ENCODE results near the gene LATS2. TPM values are rescaled to one million over a fixed set of nuclear protein-coding genes. Genes with fewer than 3 reads are reported as not detected.
A peak's percentile ranks its signal among the peaks of the same experiment; 100 is the strongest.
"Not testable (repeated sequence)": the region's sequence is repeated elsewhere in the genome, so short reads cannot be mapped to it uniquely, and the experiment has no call there.

Gene LATS2
- total RNA-seq, 4 donors from 2014 or later: 3.7 to 9.9 (median 6.5) TPM

GRCh38 chr13:20945952-20946383, 115.4 kb downstream of the LATS2 start:
- Histone ChIP-seq H3K9me3 (no peaks in the 10 kb centered on the region), H3K27me3 (no peaks in the 10 kb centered on the region), H3K4me3 (peak overlapping the region in 1 of 4 donors; percentile 21), H3K36me3 (no peaks in the 10 kb centered on the region), H3K27ac (no peak overlapping the region), H3K4me1 (peaks cover 0 to 6% (median 0%) of the 10 kb centered on the region in 4 donors)
- TF ChIP-seq POLR2A (IDR thresholded peaks at IDR 0.05) (no peak), CTCF (IDR thresholded peaks at IDR 0.05) (no peak)
- no peak for DNase-seq

DNA sequence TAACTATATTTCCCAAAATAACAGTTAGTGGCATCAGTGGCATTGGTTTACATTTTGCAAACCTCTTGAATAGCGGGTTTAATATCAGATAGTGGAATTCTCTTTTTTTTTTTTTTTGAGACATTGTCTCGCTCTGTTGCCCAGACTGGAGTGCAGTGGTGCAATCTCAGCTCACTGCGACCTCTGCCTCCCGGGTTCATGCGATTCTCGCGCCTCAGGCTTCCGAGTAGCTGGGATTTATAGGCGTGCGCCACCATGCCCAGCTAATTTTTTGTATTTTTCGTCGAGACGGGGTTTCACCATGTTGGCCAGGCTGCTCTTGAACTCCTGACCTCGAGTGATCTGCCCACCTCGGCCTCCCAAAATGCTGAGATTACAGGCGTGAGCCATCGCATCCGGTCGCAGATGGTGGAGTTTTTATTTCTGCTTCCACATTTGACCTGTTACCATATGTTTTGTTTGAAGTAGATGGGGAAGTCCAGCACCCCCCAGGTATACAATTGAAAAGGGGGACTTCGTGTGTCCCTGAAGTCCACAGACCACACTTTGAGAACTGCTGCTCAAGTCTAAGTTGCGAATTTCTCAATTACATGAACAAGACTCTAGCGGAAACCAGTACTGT, 118.3 kb downstream of the LATS2 start:
- Histone ChIP-seq H3K36me3 (no peaks in the 10 kb centered on the region), H3K4me3 (peak overlapping the region in 2 of 4 donors; percentile 28 to 30), H3K4me1 (peaks cover 0 to 6% (median 0%) of the 10 kb centered on the region in 4 donors), H3K27me3 (no peaks in the 10 kb centered on the region), H3K27ac (peak overlapping the region; percentile 46 to 78 (median 58)), H3K9me3 (no peaks in the 10 kb centered on the region)
- no peak for DNase-seq
- TF ChIP-seq POLR2A (IDR thresholded peaks at IDR 0.05) (no peak), CTCF (IDR thresholded peaks at IDR 0.05) (no peak)

DNA sequence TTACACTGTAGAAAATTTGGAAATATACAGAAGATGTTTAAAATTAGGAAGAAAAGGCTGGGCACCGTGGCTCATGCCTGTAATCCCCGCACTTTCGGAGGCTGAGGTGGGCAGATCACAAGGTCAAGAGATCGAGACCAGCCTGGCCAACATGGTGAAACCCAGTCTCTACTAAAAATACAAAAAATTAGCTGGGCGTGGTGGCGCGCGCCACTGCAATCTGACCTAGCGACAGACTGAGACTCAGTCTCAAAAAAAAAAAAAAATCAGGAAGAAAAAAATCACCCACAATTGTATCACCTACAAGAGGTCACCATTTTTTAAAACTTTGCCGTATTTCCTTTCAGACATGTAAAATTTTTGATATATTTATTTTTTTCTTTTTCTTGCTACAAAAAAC, 120.9 kb downstream of the LATS2 start:
- DNase-seq: not testable (repeated sequence)

GRCh38 chr13:20940083-20940482, 121.3 kb downstream of the LATS2 start:
- H3K9me3 ChIP-seq: no peaks in the 10 kb centered on the region
- DNase-seq: no peak
- no peak for TF ChIP-seq POLR2A (IDR thresholded peaks at IDR 0.05)
- TF ChIP-seq CTCF (IDR thresholded peaks at IDR 0.05): no peak
- no peaks in the 10 kb centered on the region for H3K36me3 ChIP-seq
- H3K27me3 ChIP-seq: no peaks in the 10 kb centered on the region
- peaks cover 0 to 6% (median 0%) of the 10 kb centered on the region in 4 donors for H3K4me1 ChIP-seq
- H3K4me3 ChIP-seq: no peak overlapping the region
- H3K27ac ChIP-seq: no peak overlapping the region

More for the DNA sequence above, 120.9 kb downstream of the LATS2 start:
- H3K9me3 ChIP-seq, H3K4me3 ChIP-seq, H3K27ac ChIP-seq, H3K27me3 ChIP-seq, H3K36me3 ChIP-seq, H3K4me1 ChIP-seq: not testable (repeated sequence)

GRCh38 chr13:20939662-20940061, 121.7 kb downstream of the LATS2 start:
- peaks cover 0 to 6% (median 0%) of the 10 kb centered on the region in 4 donors for H3K4me1 ChIP-seq
- H3K9me3 ChIP-seq: no peaks in the 10 kb centered on the region
- no peaks in the 10 kb centered on the region for H3K36me3 ChIP-seq
- no peak overlapping the region for H3K4me3 ChIP-seq
- DNase-seq: no peak
- no peak overlapping the region for H3K27ac ChIP-seq
- no peaks in the 10 kb centered on the region for H3K27me3 ChIP-seq
- TF ChIP-seq POLR2A (IDR thresholded peaks at IDR 0.05) (no peak), CTCF (IDR thresholded peaks at IDR 0.05) (no peak)

GRCh38 chr13:20938302-20938701, 123.1 kb downstream of the LATS2 start:
- H3K4me3 ChIP-seq: no peak overlapping the region
- no peaks in the 10 kb centered on the region for H3K27me3 ChIP-seq
- peaks cover 0 to 6% (median 0%) of the 10 kb centered on the region in 4 donors for H3K4me1 ChIP-seq
- H3K36me3 ChIP-seq: no peaks in the 10 kb centered on the region
- no peaks in the 10 kb centered on the region for H3K9me3 ChIP-seq
- DNase-seq: no peak
- TF ChIP-seq POLR2A (IDR thresholded peaks at IDR 0.05): no peak
- TF ChIP-seq CTCF (IDR thresholded peaks at IDR 0.05): no peak
- H3K27ac ChIP-seq: no peak overlapping the region

Measured in Peyer's patch (tissue), 4 donors.